HepG2 (cell line): ENCODE results near the gene TOP3B. TPM values are rescaled to one million over a fixed set of nuclear protein-coding genes. Genes with fewer than 3 reads are reported as not detected.

ENCODE experiments used
- ARID4A ChIP-seq: sonication (generic); formaldehyde crosslinking; IDR thresholded peaks from 2 replicates; pipeline ENCODE4 v1.5.0; 2020; ENCODE audit warnings: mild to moderate bottlenecking, missing genetic modification reagents, borderline replicate concordance
- CHCHD3 ChIP-seq: sonication (generic); formaldehyde crosslinking; IDR thresholded peaks from 2 replicates; pipeline ENCODE4 v1.8.0; 2022; ENCODE audit warnings: mild to moderate bottlenecking, missing genetic modification reagents, moderate library complexity
- GPBP1L1 ChIP-seq: sonication (generic); formaldehyde crosslinking; IDR thresholded peaks from 2 replicates; pipeline ENCODE4 v1.5.0; 2020; ENCODE audit warnings: mild to moderate bottlenecking, missing genetic modification reagents
- KDM2A ChIP-seq: sonication (generic); formaldehyde crosslinking; IDR thresholded peaks from 2 replicates; pipeline ENCODE4 v1.4.0; 2020; ENCODE audit warnings: low read depth, missing genetic modification reagents, borderline replicate concordance
- TFAP4 ChIP-seq: sonication (generic); IDR thresholded peaks from 2 replicates; pipeline ENCODE4 v1.6.1; 2016; ENCODE audit warnings: low read depth, borderline replicate concordance
- TFE3 ChIP-seq: IDR thresholded peaks from 2 replicates; pipeline ENCODE4 v1.6.1; 2016
- THAP11 ChIP-seq: IDR thresholded peaks from 2 replicates; pipeline ENCODE4 v1.6.1; 2016; ENCODE audit warnings: missing biosample characterization, missing genetic modification reagents
- ZIK1 ChIP-seq: sonication (generic); formaldehyde crosslinking; IDR thresholded peaks from 2 replicates; pipeline ENCODE4 v1.5.0; 2020; ENCODE audit warnings: mild to moderate bottlenecking, low read depth, missing genetic modification reagents, borderline replicate concordance
- ZNF280B ChIP-seq: sonication (generic); formaldehyde crosslinking; IDR thresholded peaks from 2 replicates; pipeline ENCODE4 v1.5.0; 2020; ENCODE audit warnings: missing genetic modification reagents, mild to moderate bottlenecking, borderline replicate concordance
- ZNF292 ChIP-seq: sonication (generic); formaldehyde crosslinking; IDR thresholded peaks from 2 replicates; pipeline ENCODE4 v1.8.1; 2022; ENCODE audit warnings: mild to moderate bottlenecking, low read depth, missing genetic modification reagents, borderline replicate concordance
- ZNF580 ChIP-seq: IDR thresholded peaks from 2 replicates; pipeline ENCODE4 v1.6.1; 2016; ENCODE audit warnings: low read depth, borderline replicate concordance
- ZNF609 ChIP-seq: sonication (generic); formaldehyde crosslinking; IDR thresholded peaks from 2 replicates; pipeline ENCODE4 v1.4.0; 2020; ENCODE audit warnings: mild to moderate bottlenecking, missing genetic modification reagents, borderline replicate concordance
- polyA plus RNA-seq, 8 experiments: library from polyadenylated mRNA; depleted of rRNA in 3 of 8; stranded (reverse) in 7 of 8; unstranded in 1 of 8; fragments of >200 nt; fragmentation: Illumina TruSeq in 4 of 8; extraction: Trizol in 4 of 8; gene quantifications; 2 replicates each; pipeline versions ENCODE4 v1.2.1 to v1.2.3, GENCODE V29; 2011 to 2016; ENCODE audit warnings: low read depth in 4 of 8, missing spikeins in 1 of 8, mixed read lengths in 1 of 8; ENCODE audit not compliant: insufficient read depth in 1 of 8
- total RNA-seq, 5 experiments: library from RNA; depleted of rRNA; stranded (reverse); fragments of >200 nt; fragmentation: Illumina TruSeq; extraction: Trizol; gene quantifications; 2 replicates each; pipeline ENCODE4 v1.2.3, GENCODE V29; 2016; ENCODE audit warnings: low read depth in 1 of 5

TOP3B gene
- total and polyA plus RNA-seq, 2 of the 13 experiments (the other 11 are each of a cell fraction or from before 2014, with no cell fraction given): 28.5 to 29.7 TPM

- TF ChIP-seq ZNF292 (CRISPR knock-in tag) (peak; percentile 76), ZNF580 (CRISPR knock-in tag) (no peak), KDM2A (peak; percentile 35; the same call in 1 of the 2 replicates), ZNF609 (no peak), THAP11 (CRISPR knock-in tag) (no peak; the same call in 1 of the 2 replicates), CHCHD3 (CRISPR knock-in tag) (no peak), TFAP4 (no peak), GPBP1L1 (CRISPR knock-in tag) (no peak), ARID4A (CRISPR knock-in tag) (0 out of 2 replicates have a peak, but pooled peaks have one; percentile 7), ZIK1 (CRISPR knock-in tag) (no peak), ZNF280B (CRISPR knock-in tag) (no peak), TFE3 (CRISPR knock-in tag) (no peak)
Observed at GRCh38 chr22:21951931-21952465, 30.6 kb downstream of the TOP3B start (continued).
